ENCODE measurements around the gene IPO8.
"Not testable (repeated sequence)": the region's sequence is repeated elsewhere in the genome, so short reads cannot be mapped to it uniquely, and the experiment has no call there.

IPO8 gene

DNA sequence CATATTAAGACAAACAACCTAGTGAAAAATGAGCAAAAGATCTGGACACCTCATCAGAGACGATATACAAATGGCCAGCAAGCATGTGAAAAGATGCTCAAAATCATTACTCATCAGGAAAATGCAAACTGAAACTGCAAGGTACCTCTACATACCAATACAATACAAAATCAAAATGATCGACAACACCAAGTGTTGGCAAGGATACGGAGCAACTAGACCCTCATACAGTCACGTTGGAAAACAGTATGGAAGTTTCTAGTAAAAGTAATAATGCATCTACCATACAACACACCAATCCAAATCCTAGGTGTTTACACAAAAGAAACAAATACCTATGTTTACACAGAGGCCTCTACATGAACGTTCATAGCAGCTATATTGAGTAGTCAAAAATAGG is 99.9 kb downstream of the IPO8 start:
- FAIRE-seq: no peak
- DNase-seq (ENCODE audit: insufficient read length, low spot score): no peak
- no peak for TF ChIP-seq SPI1 (IDR thresholded peaks at IDR 0.05; ENCODE audit: low read depth, low read length)
- no peak for TF ChIP-seq POLR2AphosphoS5 (IDR thresholded peaks at IDR 0.05; ENCODE audit: low read depth, low read length)
- TF ChIP-seq POLR2A (IDR thresholded peaks at IDR 0.05; ENCODE audit: low read depth, low read length): no peak
- no peak for TF ChIP-seq POU2F2 (IDR thresholded peaks at IDR 0.05; ENCODE audit: low read depth, low read length)
- no peak for TF ChIP-seq PAX5 (IDR thresholded peaks at IDR 0.05; ENCODE audit: insufficient read depth, low read length, severe bottlenecking)
- no peak for TF ChIP-seq TAF1 (IDR thresholded peaks at IDR 0.05; ENCODE audit: low read depth, low read length)

DNA sequence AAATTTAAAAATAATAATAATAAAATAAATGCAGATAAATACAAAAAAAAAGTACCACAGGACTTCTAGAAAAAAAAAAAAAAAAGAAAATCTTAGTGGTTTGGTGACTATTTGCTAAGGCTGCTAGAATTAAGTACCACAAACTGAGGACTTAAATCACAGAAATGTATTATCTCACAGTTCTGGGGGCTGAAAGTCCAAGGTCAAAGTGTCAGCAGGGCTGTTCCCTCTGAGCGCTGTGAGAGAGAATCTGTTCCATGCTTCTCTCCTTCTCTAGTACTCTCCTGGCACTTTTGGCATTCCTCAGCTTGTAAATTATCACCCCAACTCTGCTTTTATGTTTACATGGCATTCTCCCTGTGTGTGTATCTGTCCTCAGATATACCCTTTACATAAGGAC is 101.2 kb downstream of the IPO8 start:
- no peak for DNase-seq (ENCODE audit: insufficient read length, low spot score)
- no peak for TF ChIP-seq TAF1 (IDR thresholded peaks at IDR 0.05; ENCODE audit: low read depth, low read length)
- TF ChIP-seq POLR2A (IDR thresholded peaks at IDR 0.05; ENCODE audit: low read depth, low read length): no peak
- no peak for TF ChIP-seq POU2F2 (IDR thresholded peaks at IDR 0.05; ENCODE audit: low read depth, low read length)
- TF ChIP-seq POLR2AphosphoS5 (IDR thresholded peaks at IDR 0.05; ENCODE audit: low read depth, low read length): no peak
- no peak for TF ChIP-seq SPI1 (IDR thresholded peaks at IDR 0.05; ENCODE audit: low read depth, low read length)
- no peak for TF ChIP-seq PAX5 (IDR thresholded peaks at IDR 0.05; ENCODE audit: insufficient read depth, low read length, severe bottlenecking)
- no peak for FAIRE-seq

DNA sequence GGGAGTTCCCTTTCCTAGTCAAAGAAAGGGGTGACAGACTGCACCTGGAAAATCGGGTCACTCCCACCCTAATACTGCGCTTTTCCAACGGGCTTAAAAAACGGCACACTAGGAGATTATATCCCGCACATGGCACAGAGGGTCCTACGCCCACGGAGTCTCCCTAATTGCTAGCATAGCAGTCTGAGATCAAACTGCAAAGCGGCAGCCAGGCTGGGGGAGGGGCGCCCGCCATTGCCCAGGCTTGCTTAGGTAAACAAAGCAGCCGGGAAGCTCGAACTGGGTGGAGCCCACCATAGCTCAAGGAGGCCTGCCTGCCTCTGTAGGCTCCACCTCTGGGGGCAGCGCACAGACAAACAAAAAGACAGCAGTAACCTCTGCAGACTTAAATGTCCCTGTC is 107.1 kb downstream of the IPO8 start:
- not testable (repeated sequence) for DNase-seq (ENCODE audit: insufficient read length, low spot score); FAIRE-seq

DNA sequence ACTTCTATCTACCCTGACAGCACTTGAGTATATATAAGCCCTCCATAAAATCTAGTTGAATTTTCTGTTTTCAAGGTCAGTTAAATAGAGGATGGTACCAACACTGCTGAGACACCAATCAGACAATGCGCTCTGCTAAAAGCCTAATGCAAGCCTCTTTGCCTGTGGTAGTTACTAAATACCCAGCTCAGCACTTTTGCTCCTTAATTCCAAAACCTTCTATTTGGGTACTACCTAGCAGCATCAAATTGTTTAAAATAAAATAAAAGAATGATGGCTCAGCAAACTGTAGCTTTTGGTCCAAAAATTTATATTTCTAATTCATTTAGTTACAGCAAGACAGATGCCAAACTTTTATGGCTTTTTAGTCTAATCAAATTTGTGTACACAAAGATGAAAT is 107.9 kb downstream of the IPO8 start:
- FAIRE-seq (no peak), DNase-seq (ENCODE audit: insufficient read length, low spot score) (no peak)
- TF ChIP-seq POU2F2 (IDR thresholded peaks at IDR 0.05; ENCODE audit: low read depth, low read length) (no peak), TAF1 (IDR thresholded peaks at IDR 0.05; ENCODE audit: low read depth, low read length) (no peak), POLR2A (IDR thresholded peaks at IDR 0.05; ENCODE audit: low read depth, low read length) (no peak), PAX5 (IDR thresholded peaks at IDR 0.05; ENCODE audit: insufficient read depth, low read length, severe bottlenecking) (no peak), SPI1 (IDR thresholded peaks at IDR 0.05; ENCODE audit: low read depth, low read length) (no peak), POLR2AphosphoS5 (IDR thresholded peaks at IDR 0.05; ENCODE audit: low read depth, low read length) (no peak)

DNA sequence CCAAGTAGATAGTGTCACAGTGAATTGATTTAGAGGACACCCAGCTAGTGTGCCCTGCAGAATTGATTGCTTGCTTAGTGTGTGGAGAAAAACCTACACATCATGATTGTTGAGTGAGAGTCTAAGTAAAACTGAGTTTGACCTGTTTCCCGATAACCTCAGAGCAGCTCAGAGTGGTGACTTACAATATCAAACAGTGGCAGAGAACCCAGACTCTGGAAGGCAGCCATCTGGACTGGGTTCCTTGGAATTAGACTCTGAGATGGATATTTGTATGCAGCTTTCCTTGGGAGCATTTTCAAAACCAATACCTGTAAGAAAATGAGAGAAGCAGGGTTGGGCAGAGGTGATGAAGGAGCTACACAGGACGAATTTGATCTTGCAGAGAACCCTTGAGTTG is 109.8 kb downstream of the IPO8 start:
- no peak for FAIRE-seq
- DNase-seq (ENCODE audit: insufficient read length, low spot score): no peak
- TF ChIP-seq SPI1 (IDR thresholded peaks at IDR 0.05; ENCODE audit: low read depth, low read length) (no peak), PAX5 (IDR thresholded peaks at IDR 0.05; ENCODE audit: insufficient read depth, low read length, severe bottlenecking) (no peak)

DNA sequence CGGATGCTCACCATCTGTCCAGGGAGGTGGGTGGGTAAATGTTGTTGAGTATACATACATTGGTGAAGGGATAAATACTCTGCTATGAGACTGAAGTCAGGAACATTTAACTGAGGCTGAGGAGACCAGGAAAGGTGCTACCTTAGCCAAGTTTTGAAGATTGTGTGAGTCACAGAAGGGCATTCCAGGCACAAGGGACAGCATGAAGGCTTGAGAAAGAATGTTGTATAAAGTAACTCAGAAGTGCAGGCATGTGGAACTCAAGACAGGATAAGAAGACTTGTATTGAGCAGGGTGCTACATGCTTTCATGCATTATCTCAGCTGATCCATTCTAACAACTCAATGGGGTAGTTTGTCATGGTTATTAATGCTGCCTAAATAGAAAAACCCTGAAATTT is 112.7 kb downstream of the IPO8 start:
- FAIRE-seq (no peak), DNase-seq (ENCODE audit: insufficient read length, low spot score) (no peak)
- no peak for TF ChIP-seq POU2F2 (IDR thresholded peaks at IDR 0.05; ENCODE audit: low read depth, low read length)
- TF ChIP-seq POLR2A (IDR thresholded peaks at IDR 0.05; ENCODE audit: low read depth, low read length): no peak
- TF ChIP-seq PAX5 (IDR thresholded peaks at IDR 0.05; ENCODE audit: insufficient read depth, low read length, severe bottlenecking): no peak
- no peak for TF ChIP-seq TAF1 (IDR thresholded peaks at IDR 0.05; ENCODE audit: low read depth, low read length)
- no peak for TF ChIP-seq POLR2AphosphoS5 (IDR thresholded peaks at IDR 0.05; ENCODE audit: low read depth, low read length)
- TF ChIP-seq SPI1 (IDR thresholded peaks at IDR 0.05; ENCODE audit: low read depth, low read length): no peak

DNA sequence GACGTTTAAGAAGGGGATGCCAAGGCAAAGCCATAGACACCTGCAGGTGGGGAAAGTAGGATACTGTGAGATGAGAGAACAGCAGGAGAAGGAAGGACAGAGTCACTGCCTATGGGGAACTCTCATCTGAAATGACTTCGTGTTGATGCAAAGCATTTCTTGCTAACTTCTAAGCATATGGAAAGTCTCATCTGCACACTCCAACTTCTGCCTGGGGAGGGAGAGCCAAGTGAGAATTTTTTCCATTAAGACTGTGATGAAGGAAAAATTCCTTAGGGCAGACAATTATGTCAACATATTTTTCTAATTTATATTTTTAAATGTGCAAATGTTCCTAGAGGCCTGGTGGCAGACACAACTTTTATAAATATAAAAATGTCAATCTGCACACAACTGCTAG is 115.3 kb downstream of the IPO8 start:
- TF ChIP-seq POU2F2 (IDR thresholded peaks at IDR 0.05; ENCODE audit: low read depth, low read length) (no peak), PAX5 (IDR thresholded peaks at IDR 0.05; ENCODE audit: insufficient read depth, low read length, severe bottlenecking) (no peak), TAF1 (IDR thresholded peaks at IDR 0.05; ENCODE audit: low read depth, low read length) (no peak), SPI1 (IDR thresholded peaks at IDR 0.05; ENCODE audit: low read depth, low read length) (no peak), POLR2AphosphoS5 (IDR thresholded peaks at IDR 0.05; ENCODE audit: low read depth, low read length) (no peak), POLR2A (IDR thresholded peaks at IDR 0.05; ENCODE audit: low read depth, low read length) (no peak)
- no peak for FAIRE-seq
- DNase-seq (ENCODE audit: insufficient read length, low spot score): no peak

All from GM12891 (cell line).